Neural cell (in vitro differentiated cells): ENCODE measurements around the gene TTC39B.

ENCODE experiments used
- CTCF ChIP-seq: fragments of 450-650 bp; IDR thresholded peaks from 2 replicates; pipeline ENCODE4 v1.5.1; 2014; ENCODE audit warnings: antibody characterized with exemption, mild to moderate bottlenecking, moderate library complexity; ENCODE audit not compliant: poor library complexity, severe bottlenecking
- EZH2 ChIP-seq: fragments of 200-600, 300-800 bp; shearing (Covaris generic), sonication (generic); IDR thresholded peaks from 2 replicates; pipeline ENCODE4 v1.6.1; 2014; ENCODE audit warnings: antibody characterized with exemption, low read length, borderline replicate concordance, mild to moderate bottlenecking; ENCODE audit not compliant: insufficient read depth, poor library complexity, severe bottlenecking
- TAF1 ChIP-seq: IDR thresholded peaks from 2 replicates; pipeline ENCODE4 v1.6.1; 2012; ENCODE audit warnings: low read depth

GRCh38 chr9:15271403-15271802 is 35.6 kb downstream of the TTC39B start:
- TF ChIP-seq EZH2 (no peak), CTCF (no peak), TAF1 (no peak)
